Ascending aorta (tissue), 2 donors: ENCODE data around the gene CDR2. TPM values are rescaled to one million over a fixed set of nuclear protein-coding genes. Genes with fewer than 3 reads are reported as not detected.

Source experiments
- DNase-seq, 2 donors: peaks; one replicate each; pipeline ENCODE4 v3.0.0-alpha.2; 2019; ENCODE audit warnings: low spot score in 2 of 2
- H3K27ac ChIP-seq, 2 donors: fragments of 200-600 bp; sonication (generic); one replicate each; pipeline ENCODE4 v1.5.1; 2016 to 2017; ENCODE audit warnings: mild to moderate bottlenecking in 1 of 2
- H3K27me3 ChIP-seq: fragments of 200-600 bp; sonication (generic); one replicate; pipeline ENCODE4 v1.5.1; 2017
- H3K36me3 ChIP-seq, 2 donors: fragments of 200-600 bp; sonication (generic); one replicate each; pipeline ENCODE4 v1.5.1; 2016
- H3K4me1 ChIP-seq, 2 donors: fragments of 200-600 bp; sonication (generic); one replicate each; pipeline ENCODE4 v1.5.1; 2016 to 2017; ENCODE audit warnings: mild to moderate bottlenecking in 1 of 2
- H3K4me3 ChIP-seq, 2 donors: fragments of 200-600 bp; sonication (generic); one replicate each; pipeline ENCODE4 v1.5.1; 2016 to 2017; ENCODE audit warnings: mild to moderate bottlenecking in 1 of 2
- H3K9me3 ChIP-seq, 2 donors: fragments of 200-600 bp; sonication (generic); one replicate each; pipeline ENCODE4 v1.5.1; 2016
- CTCF ChIP-seq, 3 experiments: fragments of 200-600 bp in 2 of 3; fragments of 450-650 bp in 1 of 3; sonication (generic) in 2 of 3; IDR thresholded peaks; one replicate each; pipeline ENCODE4 v1.5.1; 2016 to 2019; ENCODE audit warnings: antibody characterized with exemption in 3 of 3, mild to moderate bottlenecking in 1 of 3, moderate library complexity in 1 of 3
- intact Hi-C: fragments of 100-400 bp; cut with DNase I; formaldehyde crosslinking; loops from one replicate; pipeline ENCODE4 v1.15.1; 2023
- total RNA-seq: library from RNA; depleted of rRNA; stranded (reverse); fragments of >200 nt; gene quantifications from one replicate; pipeline ENCODE4 v1.1.0, GENCODE V29; 2016

Gene CDR2
- total RNA-seq, 1 donor from 2014 or later = 36.3 TPM

- no peak for TF ChIP-seq CTCF (IDR thresholded peaks at IDR 0.05)
- H3K27me3 ChIP-seq = no peaks in the 10 kb centered on the region
- H3K27ac ChIP-seq = no peak overlapping the region
- H3K4me3 ChIP-seq = no peak overlapping the region
- peaks cover 0 to 3% of the 10 kb centered on the region in 2 donors for H3K4me1 ChIP-seq
- H3K36me3 ChIP-seq = no peaks in the 10 kb centered on the region
- no peaks in the 10 kb centered on the region for H3K9me3 ChIP-seq
- no peak for DNase-seq
- intact Hi-C loops = no loop called here
Measured at GRCh38 chr16:22400900-22401299, 26.5 kb upstream of the CDR2 start.

- no peak for TF ChIP-seq CTCF (IDR thresholded peaks at IDR 0.05)
- Histone ChIP-seq H3K9me3 (no peaks in the 10 kb centered on the region), H3K4me3 (no peak overlapping the region), H3K4me1 (peaks cover 0 to 3% of the 10 kb centered on the region in 2 donors), H3K27ac (no peak overlapping the region), H3K27me3 (no peaks in the 10 kb centered on the region), H3K36me3 (no peaks in the 10 kb centered on the region)
- no peak for DNase-seq
- intact Hi-C loops = no loop called here
Measured at GRCh38 chr16:22397931-22398330, 23.5 kb upstream of the CDR2 start.

- no peak for TF ChIP-seq CTCF (IDR thresholded peaks at IDR 0.05)
- no peak overlapping the region for H3K27ac ChIP-seq
- no peaks in the 10 kb centered on the region for H3K36me3 ChIP-seq
- intact Hi-C loops = no loop called here
- DNase-seq = no peak
- peaks cover 0 to 3% of the 10 kb centered on the region in 2 donors for H3K4me1 ChIP-seq
- no peaks in the 10 kb centered on the region for H3K27me3 ChIP-seq
- H3K9me3 ChIP-seq = no peaks in the 10 kb centered on the region
- no peak overlapping the region for H3K4me3 ChIP-seq
Measured at GRCh38 chr16:22397464-22397863, 23.0 kb upstream of the CDR2 start.

- intact Hi-C loops = no loop called here
- H3K9me3 ChIP-seq = no peaks in the 10 kb centered on the region
- no peak overlapping the region for H3K27ac ChIP-seq
- H3K4me1 ChIP-seq = no peaks in the 10 kb centered on the region
- H3K27me3 ChIP-seq = no peaks in the 10 kb centered on the region
- no peak for TF ChIP-seq CTCF (IDR thresholded peaks at IDR 0.05)
- H3K4me3 ChIP-seq = no peak overlapping the region
- H3K36me3 ChIP-seq = no peaks in the 10 kb centered on the region
- no peak for DNase-seq
Measured at GRCh38 chr16:22395960-22396359, 21.5 kb upstream of the CDR2 start.

GRCh38 chr16:22394121-22394520 lies 19.7 kb upstream of the CDR2 start:
- Histone ChIP-seq H3K27me3 (no peaks in the 10 kb centered on the region), H3K27ac (no peak overlapping the region), H3K9me3 (no peaks in the 10 kb centered on the region), H3K36me3 (no peaks in the 10 kb centered on the region), H3K4me3 (no peak overlapping the region), H3K4me1 (no peaks in the 10 kb centered on the region)
- no peak for TF ChIP-seq CTCF (IDR thresholded peaks at IDR 0.05)
- no peak for DNase-seq
- intact Hi-C loops = no loop called here

- DNase-seq = no peak
- Histone ChIP-seq H3K36me3 (no peaks in the 10 kb centered on the region), H3K27me3 (no peaks in the 10 kb centered on the region), H3K4me1 (peaks cover 0 to 2% of the 10 kb centered on the region in 2 donors), H3K27ac (no peak overlapping the region), H3K9me3 (no peaks in the 10 kb centered on the region), H3K4me3 (no peak overlapping the region)
- TF ChIP-seq CTCF (IDR thresholded peaks at IDR 0.05) = no peak
- intact Hi-C loops = no loop called here
Measured at GRCh38 chr16:22388101-22388644, 13.8 kb upstream of the CDR2 start.
